ENCODE data around the gene PALLD.

DNA sequence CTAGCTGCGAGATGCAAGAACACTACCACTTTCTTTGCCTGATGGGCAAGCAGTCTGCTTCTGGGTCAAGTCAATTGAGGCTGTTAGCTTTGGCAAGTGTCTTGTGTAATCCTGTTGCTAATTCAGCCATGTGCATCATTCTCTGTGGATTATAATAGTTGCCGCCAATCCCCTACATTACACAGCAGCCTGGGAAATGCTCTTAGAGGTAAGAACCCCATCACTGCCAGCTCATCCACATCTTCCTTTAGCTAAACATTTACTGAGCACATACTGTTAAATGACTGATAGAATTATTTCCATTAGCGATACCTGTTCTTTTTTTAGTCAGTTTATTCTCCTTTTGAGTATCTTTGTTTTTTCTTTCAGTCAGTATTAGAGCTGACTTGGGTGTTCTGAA lies 397.0 kb downstream of the PALLD start:
- TF ChIP-seq POLR2A (IDR thresholded peaks at IDR 0.05) (no peak), EP300 (IDR thresholded peaks at IDR 0.05) (no peak)
- TF ChIP-seq, protein P1, sequence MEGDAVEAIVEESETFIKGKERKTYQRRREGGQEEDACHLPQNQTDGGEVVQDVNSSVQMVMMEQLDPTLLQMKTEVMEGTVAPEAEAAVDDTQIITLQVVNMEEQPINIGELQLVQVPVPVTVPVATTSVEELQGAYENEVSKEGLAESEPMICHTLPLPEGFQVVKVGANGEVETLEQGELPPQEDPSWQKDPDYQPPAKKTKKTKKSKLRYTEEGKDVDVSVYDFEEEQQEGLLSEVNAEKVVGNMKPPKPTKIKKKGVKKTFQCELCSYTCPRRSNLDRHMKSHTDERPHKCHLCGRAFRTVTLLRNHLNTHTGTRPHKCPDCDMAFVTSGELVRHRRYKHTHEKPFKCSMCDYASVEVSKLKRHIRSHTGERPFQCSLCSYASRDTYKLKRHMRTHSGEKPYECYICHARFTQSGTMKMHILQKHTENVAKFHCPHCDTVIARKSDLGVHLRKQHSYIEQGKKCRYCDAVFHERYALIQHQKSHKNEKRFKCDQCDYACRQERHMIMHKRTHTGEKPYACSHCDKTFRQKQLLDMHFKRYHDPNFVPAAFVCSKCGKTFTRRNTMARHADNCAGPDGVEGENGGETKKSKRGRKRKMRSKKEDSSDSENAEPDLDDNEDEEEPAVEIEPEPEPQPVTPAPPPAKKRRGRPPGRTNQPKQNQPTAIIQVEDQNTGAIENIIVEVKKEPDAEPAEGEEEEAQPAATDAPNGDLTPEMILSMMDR (IDR thresholded peaks at IDR 0.05), result no peak
